Measurements from ENCODE around the gene TMEM161A. TPM values are rescaled to one million over a fixed set of nuclear protein-coding genes. Genes with fewer than 3 reads are reported as not detected.
A peak's percentile ranks its signal among the peaks of the same experiment; 100 is the strongest.

TMEM161A gene
- total and polyA plus RNA-seq, 2 of the 13 experiments (the other 11 are each of a cell fraction or from before 2014, with no cell fraction given) = 25.9 to 31.4 TPM

GRCh38 chr19:19171821-19172532 is 33.7 kb upstream of the TMEM161A start (continued):
- TF ChIP-seq ZNF18 (CRISPR knock-in tag; IDR thresholded peaks at IDR 0.05; ENCODE audit: insufficient replicate concordance) (no peak), PAWR (CRISPR knock-in tag; IDR thresholded peaks at IDR 0.05; ENCODE audit: borderline replicate concordance) (no peak), KDM5B (CRISPR knock-in tag; IDR thresholded peaks at IDR 0.05; ENCODE audit: borderline replicate concordance) (no peak), MTF1 (CRISPR knock-in tag; IDR thresholded peaks at IDR 0.05) (no peak), SRSF1 (optimal IDR thresholded peaks at IDR 0.05; ENCODE audit: low read depth, low read length) (no peak), ZNF670 (CRISPR knock-in tag; IDR thresholded peaks at IDR 0.05; ENCODE audit: borderline replicate concordance) (no peak), TAF15 (IDR thresholded peaks at IDR 0.05; ENCODE audit: low read depth, low read length, poor library complexity, severe bottlenecking) (no peak), ZNF136 (CRISPR knock-in tag; IDR thresholded peaks at IDR 0.05; ENCODE audit: low read depth) (no peak), E2F5 (CRISPR knock-in tag; conservative IDR thresholded peaks at IDR 0.05) (no peak), ZNF841 (CRISPR knock-in tag; IDR thresholded peaks at IDR 0.05; ENCODE audit: borderline replicate concordance) (no peak), SNAPC2 (CRISPR knock-in tag; IDR thresholded peaks at IDR 0.05) (no peak), TRIM24 (CRISPR knock-in tag; IDR thresholded peaks at IDR 0.05) (no peak), ZFP82 (CRISPR knock-in tag; IDR thresholded peaks at IDR 0.05; ENCODE audit: borderline replicate concordance) (no peak), FIP1L1 (IDR thresholded peaks at IDR 0.05; ENCODE audit: borderline replicate concordance, insufficient read depth, low read depth, low read length) (no peak), SNAI1 (CRISPR knock-in tag; IDR thresholded peaks at IDR 0.05; ENCODE audit: borderline replicate concordance) (no peak), ZFP1 (CRISPR knock-in tag; IDR thresholded peaks at IDR 0.05) (no peak), FOSL2 (CRISPR knock-in tag; IDR thresholded peaks at IDR 0.05) (peak; percentile 63)
- TF ChIP-seq, protein P1, sequence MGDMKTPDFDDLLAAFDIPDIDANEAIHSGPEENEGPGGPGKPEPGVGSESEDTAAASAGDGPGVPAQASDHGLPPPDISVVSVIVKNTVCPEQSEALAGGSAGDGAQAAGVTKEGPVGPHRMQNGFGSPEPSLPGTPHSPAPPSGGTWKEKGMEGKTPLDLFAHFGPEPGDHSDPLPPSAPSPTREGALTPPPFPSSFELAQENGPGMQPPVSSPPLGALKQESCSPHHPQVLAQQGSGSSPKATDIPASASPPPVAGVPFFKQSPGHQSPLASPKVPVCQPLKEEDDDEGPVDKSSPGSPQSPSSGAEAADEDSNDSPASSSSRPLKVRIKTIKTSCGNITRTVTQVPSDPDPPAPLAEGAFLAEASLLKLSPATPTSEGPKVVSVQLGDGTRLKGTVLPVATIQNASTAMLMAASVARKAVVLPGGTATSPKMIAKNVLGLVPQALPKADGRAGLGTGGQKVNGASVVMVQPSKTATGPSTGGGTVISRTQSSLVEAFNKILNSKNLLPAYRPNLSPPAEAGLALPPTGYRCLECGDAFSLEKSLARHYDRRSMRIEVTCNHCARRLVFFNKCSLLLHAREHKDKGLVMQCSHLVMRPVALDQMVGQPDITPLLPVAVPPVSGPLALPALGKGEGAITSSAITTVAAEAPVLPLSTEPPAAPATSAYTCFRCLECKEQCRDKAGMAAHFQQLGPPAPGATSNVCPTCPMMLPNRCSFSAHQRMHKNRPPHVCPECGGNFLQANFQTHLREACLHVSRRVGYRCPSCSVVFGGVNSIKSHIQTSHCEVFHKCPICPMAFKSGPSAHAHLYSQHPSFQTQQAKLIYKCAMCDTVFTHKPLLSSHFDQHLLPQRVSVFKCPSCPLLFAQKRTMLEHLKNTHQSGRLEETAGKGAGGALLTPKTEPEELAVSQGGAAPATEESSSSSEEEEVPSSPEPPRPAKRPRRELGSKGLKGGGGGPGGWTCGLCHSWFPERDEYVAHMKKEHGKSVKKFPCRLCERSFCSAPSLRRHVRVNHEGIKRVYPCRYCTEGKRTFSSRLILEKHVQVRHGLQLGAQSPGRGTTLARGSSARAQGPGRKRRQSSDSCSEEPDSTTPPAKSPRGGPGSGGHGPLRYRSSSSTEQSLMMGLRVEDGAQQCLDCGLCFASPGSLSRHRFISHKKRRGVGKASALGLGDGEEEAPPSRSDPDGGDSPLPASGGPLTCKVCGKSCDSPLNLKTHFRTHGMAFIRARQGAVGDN (CRISPR knock-in tag; IDR thresholded peaks at IDR 0.05) = peak; percentile 77
